ENCODE measurements around the gene OFD1.

OFD1 gene

GRCh38 chrX:13755254-13755653 lies 20.7 kb downstream of the OFD1 start:
- Histone ChIP-seq H3K9me3 (no peaks in the 10 kb centered on the region), H3K4me3 (no peak overlapping the region), H3K27ac (no peak overlapping the region), H3K4me1 (no peaks in the 10 kb centered on the region), H3K27me3 (no peaks in the 10 kb centered on the region), H3K36me3 (peaks cover 0 to 76% (median 48%) of the 10 kb centered on the region in 3 donors)
- no peak for DNase-seq
- TF ChIP-seq, protein P1, sequence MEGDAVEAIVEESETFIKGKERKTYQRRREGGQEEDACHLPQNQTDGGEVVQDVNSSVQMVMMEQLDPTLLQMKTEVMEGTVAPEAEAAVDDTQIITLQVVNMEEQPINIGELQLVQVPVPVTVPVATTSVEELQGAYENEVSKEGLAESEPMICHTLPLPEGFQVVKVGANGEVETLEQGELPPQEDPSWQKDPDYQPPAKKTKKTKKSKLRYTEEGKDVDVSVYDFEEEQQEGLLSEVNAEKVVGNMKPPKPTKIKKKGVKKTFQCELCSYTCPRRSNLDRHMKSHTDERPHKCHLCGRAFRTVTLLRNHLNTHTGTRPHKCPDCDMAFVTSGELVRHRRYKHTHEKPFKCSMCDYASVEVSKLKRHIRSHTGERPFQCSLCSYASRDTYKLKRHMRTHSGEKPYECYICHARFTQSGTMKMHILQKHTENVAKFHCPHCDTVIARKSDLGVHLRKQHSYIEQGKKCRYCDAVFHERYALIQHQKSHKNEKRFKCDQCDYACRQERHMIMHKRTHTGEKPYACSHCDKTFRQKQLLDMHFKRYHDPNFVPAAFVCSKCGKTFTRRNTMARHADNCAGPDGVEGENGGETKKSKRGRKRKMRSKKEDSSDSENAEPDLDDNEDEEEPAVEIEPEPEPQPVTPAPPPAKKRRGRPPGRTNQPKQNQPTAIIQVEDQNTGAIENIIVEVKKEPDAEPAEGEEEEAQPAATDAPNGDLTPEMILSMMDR (IDR thresholded peaks at IDR 0.05): no peak
- intact Hi-C loops (cut with DNase I; ENCODE audit: low total_unique reads): no loop called here

- TF ChIP-seq, protein P1 (IDR thresholded peaks at IDR 0.05): no peak
- Histone ChIP-seq H3K36me3 (peaks cover 0 to 83% (median 54%) of the 10 kb centered on the region in 3 donors), H3K4me1 (peaks cover 0 to 3% (median 0%) of the 10 kb centered on the region in 4 donors), H3K9me3 (no peaks in the 10 kb centered on the region), H3K4me3 (no peak overlapping the region), H3K27me3 (no peaks in the 10 kb centered on the region), H3K27ac (no peak overlapping the region)
- intact Hi-C loops (cut with DNase I; ENCODE audit: low total_unique reads): no loop called here
- no peak for DNase-seq
These were observed 21.8 kb downstream of the OFD1 start for GRCh38 chrX:13756381-13756780.

DNA sequence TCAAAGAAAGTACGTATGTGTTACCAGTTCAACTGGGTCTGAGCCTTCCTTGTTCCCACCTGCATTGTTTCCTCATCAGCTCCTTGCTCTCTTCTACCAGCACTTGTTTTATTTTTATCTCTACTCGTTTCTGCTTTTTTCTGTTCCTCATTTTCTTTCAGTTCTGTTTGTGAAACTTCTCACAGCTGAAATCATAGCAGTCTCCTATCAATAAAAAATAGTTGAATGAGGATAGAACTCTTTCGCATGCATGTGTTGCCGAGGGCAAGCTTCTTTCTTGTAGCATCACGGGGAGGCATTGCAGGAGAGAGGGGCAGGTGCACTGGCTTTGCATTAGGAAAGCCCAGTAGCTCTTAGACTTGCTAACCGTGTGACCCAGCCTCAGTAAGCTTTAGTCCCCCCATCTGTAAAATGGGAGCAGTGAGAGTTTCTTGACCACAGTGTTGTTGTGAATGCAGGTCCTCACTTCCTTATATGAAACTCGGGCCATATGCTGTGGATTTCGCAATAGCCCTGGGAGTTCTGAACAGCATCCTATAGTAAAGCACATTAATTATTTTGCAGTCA lies 24.7 kb downstream of the OFD1 start:
- intact Hi-C loops (cut with DNase I; ENCODE audit: low total_unique reads): no loop called here
- no peaks in the 10 kb centered on the region for H3K27me3 ChIP-seq
- H3K4me1 ChIP-seq: peaks cover 0 to 6% (median 0%) of the 10 kb centered on the region in 4 donors
- H3K27ac ChIP-seq: no peak overlapping the region
- H3K36me3 ChIP-seq: peaks cover 0 to 68% (median 56%) of the 10 kb centered on the region in 3 donors
- no peaks in the 10 kb centered on the region for H3K9me3 ChIP-seq
- TF ChIP-seq, protein P1 (IDR thresholded peaks at IDR 0.05): no peak
- no peak overlapping the region for H3K4me3 ChIP-seq
- DNase-seq: no peak

DNA sequence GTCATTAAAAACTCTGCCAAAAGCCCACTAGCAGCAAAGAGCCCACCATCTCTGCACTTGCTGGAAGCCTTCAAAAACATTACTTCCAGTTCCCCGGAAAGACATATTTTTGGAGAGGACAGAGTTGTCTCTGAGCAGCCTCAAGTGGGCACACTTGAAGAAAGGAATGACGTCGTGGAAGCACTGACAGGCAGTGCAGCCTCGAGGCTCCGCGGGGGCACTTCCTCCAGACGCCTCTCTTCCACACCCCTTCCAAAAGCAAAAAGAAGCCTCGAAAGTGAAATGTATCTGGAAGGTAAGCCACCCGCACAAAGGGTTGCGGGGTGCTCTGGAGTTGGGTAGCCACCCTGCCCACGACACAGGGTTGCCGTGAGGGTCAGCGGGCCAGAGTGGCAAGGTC lies 25.9 kb downstream of the OFD1 start:
- TF ChIP-seq, protein P1 (IDR thresholded peaks at IDR 0.05): no peak
- H3K27ac ChIP-seq: no peak overlapping the region
- H3K27me3 ChIP-seq: no peaks in the 10 kb centered on the region
- DNase-seq: no peak
- no peak overlapping the region for H3K4me3 ChIP-seq
- H3K4me1 ChIP-seq: peaks cover 0 to 6% (median 0%) of the 10 kb centered on the region in 4 donors
- no peaks in the 10 kb centered on the region for H3K9me3 ChIP-seq
- peaks cover 0 to 61% (median 56%) of the 10 kb centered on the region in 3 donors for H3K36me3 ChIP-seq
- intact Hi-C loops (cut with DNase I; ENCODE audit: low total_unique reads): no loop called here

DNA sequence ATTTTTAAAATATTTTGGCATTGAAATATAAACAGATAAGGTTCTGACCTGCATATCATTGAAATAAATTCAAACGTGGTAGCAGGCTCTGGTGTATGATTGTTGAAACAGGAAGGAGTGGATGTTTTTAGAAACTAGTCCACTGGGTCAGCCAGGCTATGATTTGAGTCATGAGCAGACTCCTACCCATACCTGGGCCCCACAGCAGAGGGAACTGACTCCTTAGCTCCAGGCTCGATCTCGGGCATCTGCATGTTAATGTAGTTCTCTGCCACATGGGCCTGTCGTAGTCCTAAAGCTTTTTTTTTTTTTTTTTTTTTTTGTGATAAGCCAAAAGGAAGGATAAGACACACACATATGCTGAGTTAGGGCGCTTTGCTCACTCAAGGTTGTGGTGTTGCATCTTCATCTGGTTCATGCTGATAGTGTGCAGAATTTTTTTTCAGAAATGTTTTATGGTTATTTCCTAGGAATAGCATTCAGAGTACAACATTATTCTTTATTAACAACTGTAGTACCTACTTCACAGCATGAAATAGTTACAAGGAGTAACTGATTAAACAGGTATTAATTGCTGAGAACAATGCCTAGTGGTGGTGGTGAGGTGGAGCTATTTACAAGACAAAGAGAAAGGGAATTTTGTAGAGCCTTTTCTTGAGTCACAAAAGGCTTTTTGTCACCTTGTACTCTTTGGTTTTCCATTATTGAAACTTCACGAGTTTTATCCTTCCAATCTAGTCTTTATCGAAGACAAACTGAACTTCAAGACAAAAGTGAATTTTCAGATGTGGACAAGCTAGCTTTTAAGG lies 27.3 kb downstream of the OFD1 start:
- H3K27me3 ChIP-seq: no peaks in the 10 kb centered on the region
- intact Hi-C loops (cut with DNase I; ENCODE audit: low total_unique reads): no loop called here
- H3K4me3 ChIP-seq: no peak overlapping the region
- peaks cover 0 to 66% (median 52%) of the 10 kb centered on the region in 3 donors for H3K36me3 ChIP-seq
- TF ChIP-seq, protein P1 (IDR thresholded peaks at IDR 0.05): no peak
- no peaks in the 10 kb centered on the region for H3K9me3 ChIP-seq
- H3K27ac ChIP-seq: no peak overlapping the region
- peaks cover 0 to 6% (median 0%) of the 10 kb centered on the region in 4 donors for H3K4me1 ChIP-seq
- no peak for DNase-seq

All from tibial artery (tissue), 4 donors.